B cell (primary cell): ENCODE measurements around the gene RPP14. TPM values are rescaled to one million over a fixed set of nuclear protein-coding genes. Genes with fewer than 3 reads are reported as not detected.

Experiments used
- ATAC-seq: fragments of 200-7000 bp; cut with Tn5 transposase; one replicate; pipeline ENCODE4 v1.10.0; 2021; ENCODE audit warnings: low read depth, mild to moderate bottlenecking, moderate number of reproducible peaks, moderate library complexity
- CTCF ChIA-PET: fragments of 350-600 bp; sonication (Branson Sonifier 250); formaldehyde crosslinking; loops from one replicate; lab custom pipeline; 2021; ENCODE audit warnings: antibody characterized with exemption, inconsistent platforms; lab: Charles Lee
- POLR2A ChIA-PET: fragments of 350-600 bp; sonication (Branson Sonifier 250); formaldehyde crosslinking; loops from one replicate; lab custom pipeline; 2021; ENCODE audit warnings: antibody characterized with exemption; lab: Charles Lee
- DNase-seq: peaks from one replicate; pipeline ENCODE4 v3.0.0; 2013
- H2AFZ ChIP-seq: 2 replicates; pipeline ENCODE4 v1.6.1; 2012; ENCODE audit warnings: mild to moderate bottlenecking, low read depth, low read length; ENCODE audit not compliant: insufficient read depth, poor library complexity, severe bottlenecking
- H3K27ac ChIP-seq, 2 donors: 1 replicate in 1 of 2; 2 replicates in 1 of 2; pipeline ENCODE4 v1.5.1; 2012 to 2013; ENCODE audit warnings: low read length in 2 of 2, mild to moderate bottlenecking in 2 of 2, moderate library complexity in 1 of 2
- H3K27me3 ChIP-seq, 4 experiments: fragments of 200-600 bp in 1 of 4; sonication (generic) in 1 of 4; replicated peaks in 1 of 4; 1 replicate in 2 of 4; 2 replicates in 2 of 4; pipeline versions ENCODE4 v1.6.1 to v1.7.0; 2013 to 2016; ENCODE audit warnings: low read length in 3 of 4, mild to moderate bottlenecking in 2 of 4, mixed read lengths in 1 of 4, moderate library complexity in 1 of 4; ENCODE audit not compliant: insufficient read depth in 4 of 4, control insufficient read depth in 3 of 4; ENCODE audit errors: control extremely low read depth in 1 of 4
- H3K36me3 ChIP-seq, 2 experiments: replicated peaks in 1 of 2; 1 replicate in 1 of 2; 2 replicates in 1 of 2; pipeline versions ENCODE4 v1.6.1 to v1.7.1; 2013; ENCODE audit warnings: low read length in 1 of 2; ENCODE audit not compliant: insufficient read depth in 2 of 2, control insufficient read depth in 1 of 2; ENCODE audit errors: control extremely low read depth in 1 of 2, extremely low read depth in 1 of 2
- H3K4me1 ChIP-seq, 2 donors: fragments of 200-600 bp in 1 of 2; sonication (generic) in 1 of 2; 1 replicate in 1 of 2; 2 replicates in 1 of 2; pipeline versions ENCODE4 v1.5.1 to v1.6.1; 2013 to 2017; ENCODE audit warnings: low read length in 2 of 2; ENCODE audit not compliant: control insufficient read depth in 2 of 2, insufficient read depth in 2 of 2
- H3K4me2 ChIP-seq: replicated peaks from 2 replicates; pipeline ENCODE3; 2012; ENCODE audit warnings: mild to moderate bottlenecking, low read depth, low read length; ENCODE audit not compliant: poor library complexity, severe bottlenecking
- H3K4me3 ChIP-seq, 5 experiments: fragments of 200-600 bp in 1 of 5; sonication (generic) in 1 of 5; 1 replicate in 3 of 5; 2 replicates in 2 of 5; pipeline versions ENCODE4 v1.5.1 to v1.7.0; 2011 to 2016; ENCODE audit warnings: low read length in 4 of 5, mild to moderate bottlenecking in 4 of 5, low read depth in 2 of 5, control low read depth in 1 of 5, moderate library complexity in 1 of 5; ENCODE audit not compliant: insufficient read depth in 1 of 5; ENCODE audit errors: control extremely low read depth in 1 of 5, extremely low read depth in 1 of 5
- H3K79me2 ChIP-seq: fragments of 200-600 bp; sonication (generic); one replicate; pipeline ENCODE4 v1.6.0; 2016; ENCODE audit warnings: low read length; ENCODE audit not compliant: control insufficient read depth, insufficient read depth
- H3K9ac ChIP-seq: fragments of 200-600 bp; sonication (generic); 2 replicates; pipeline ENCODE4 v1.6.1; 2017; ENCODE audit warnings: mild to moderate bottlenecking, low read length, moderate library complexity
- H3K9me3 ChIP-seq, 3 donors: one replicate each; pipeline versions ENCODE4 v1.6.1 to v1.7.1; 2013; ENCODE audit warnings: low read length in 2 of 3; ENCODE audit not compliant: control insufficient read depth in 2 of 3, insufficient read depth in 1 of 3; ENCODE audit errors: control extremely low read depth in 1 of 3
- H4K20me1 ChIP-seq: 2 replicates; pipeline ENCODE4 v1.6.0; 2012; ENCODE audit warnings: mild to moderate bottlenecking, low read length; ENCODE audit not compliant: insufficient read depth, control insufficient read depth, poor library complexity, severe bottlenecking
- H3K27ac Mint-ChIP-seq: one replicate; pipeline ENCODE4 v1.8.0; 2021; ENCODE audit warnings: mixed read lengths
- H3K27me3 Mint-ChIP-seq: one replicate; pipeline ENCODE4 v1.8.0; 2021; ENCODE audit warnings: mixed read lengths
- H3K4me1 Mint-ChIP-seq: one replicate; pipeline ENCODE4 v1.8.0; 2021; ENCODE audit warnings: mixed read lengths
- H3K4me3 Mint-ChIP-seq: one replicate; pipeline ENCODE4 v1.8.0; 2021; ENCODE audit warnings: mixed read lengths
- H3K9me3 Mint-ChIP-seq: one replicate; pipeline ENCODE4 v1.8.0; 2022; ENCODE audit warnings: mixed read lengths; ENCODE audit not compliant: insufficient read depth
- CTCF ChIP-seq: fragments of 200-600 bp; IDR thresholded peaks from one replicate; pipeline ENCODE4 v1.8.0; 2022; ENCODE audit warnings: antibody characterized with exemption, mild to moderate bottlenecking
- EZH2 ChIP-seq: IDR thresholded peaks from 2 replicates; pipeline ENCODE4 v1.6.1; 2012; ENCODE audit warnings: borderline replicate concordance, low read depth, mild to moderate bottlenecking, moderate library complexity, low read length; ENCODE audit not compliant: insufficient read depth, poor library complexity, severe bottlenecking
- WGBS: methylation state at CpG from one replicate; pipeline ENCODE4 v1.1.5; 2013; ENCODE audit warnings: missing lambda C conversion rate; ENCODE audit not compliant: insufficient coverage; 5-methylcytosine and 5-hydroxymethylcytosine counted together
- intact Hi-C: fragments of 100-400 bp; cut with micrococcal nuclease; formaldehyde crosslinking; loops from one replicate; pipeline ENCODE4 v1.10.0; 2022
- polyA plus RNA-seq: library from polyadenylated mRNA; depleted of rRNA; stranded (reverse); fragments of >200 nt; gene quantifications from 2 replicates; pipeline ENCODE4 v1.2.3, GENCODE V29; 2012
- total RNA-seq, 2 donors: library from RNA; stranded (reverse); fragments of 120-200 nt in 1 of 2; gene quantifications; 1 replicate in 1 of 2; 2 replicates in 1 of 2; pipeline versions ENCODE4 v1.2.3 to v1.2.4, GENCODE V29; 2013 to 2022

RPP14 gene
- total and polyA plus RNA-seq, 2 donors (not counting 1 experiment from before 2014, with no cell fraction given): 4.7 to 17.9 TPM

- Histone ChIP-seq H3K9ac (no peak overlapping the region), H3K4me3 (no peak overlapping the region), H3K79me2 (no peaks in the 10 kb centered on the region), H3K36me3 (peaks cover 0 to 1% of the 10 kb centered on the region in 2 experiments), H3K27me3 (no peaks in the 10 kb centered on the region), H2AFZ (no peak overlapping the region), H3K4me1 (no peaks in the 10 kb centered on the region), H3K4me2 (no peak overlapping the region), H3K27ac (no peak overlapping the region), H4K20me1 (no peaks in the 10 kb centered on the region), H3K9me3 (peaks cover 0 to 3% (median 0%) of the 10 kb centered on the region in 3 donors)
- no peak overlapping the region for H3K27ac Mint-ChIP-seq
- intact Hi-C loops: no loop called here
- no peaks in the 10 kb centered on the region for H3K9me3 Mint-ChIP-seq
- ChIA-PET POLR2A (no interaction called here), CTCF (interaction anchor here (0.6 to 13.5 kb wide), 3 partner anchors 13 to 110 kb away, joined by 3 to 334 read pairs (median 5); partner anchors contain the start of genes HTD2 and RPP14)
- no peaks in the 10 kb centered on the region for H3K27me3 Mint-ChIP-seq
- ATAC-seq: no peak
- no peak overlapping the region for H3K4me3 Mint-ChIP-seq
- no peaks in the 10 kb centered on the region for H3K4me1 Mint-ChIP-seq
- DNase-seq: no peak
- no peak for TF ChIP-seq EZH2
- TF ChIP-seq CTCF: no peak
- 93% methylated on average over 7 of the region's 9 CpGs for WGBS
These were observed 12.5 kb upstream of the RPP14 start for GRCh38 chr3:58293516-58293915.

- H3K9me3 ChIP-seq: peaks cover 0 to 8% (median 3%) of the 10 kb centered on the region in 3 donors
- POLR2A ChIA-PET: no interaction called here
- H3K4me1 ChIP-seq: no peaks in the 10 kb centered on the region
- TF ChIP-seq CTCF (no peak), EZH2 (no peak)
- H3K9ac ChIP-seq: no peak overlapping the region
- no peaks in the 10 kb centered on the region for H3K27me3 ChIP-seq
- no peaks in the 10 kb centered on the region for H3K79me2 ChIP-seq
- Mint-ChIP-seq H3K4me3 (no peak overlapping the region), H3K4me1 (no peaks in the 10 kb centered on the region), H3K27me3 (no peaks in the 10 kb centered on the region), H3K9me3 (no peaks in the 10 kb centered on the region), H3K27ac (no peak overlapping the region)
- no peak for DNase-seq
- no peaks in the 10 kb centered on the region for H3K36me3 ChIP-seq
- intact Hi-C loops: no loop called here
- WGBS: 87% methylated on average over 5 of the region's 5 CpGs
- no peak overlapping the region for H3K27ac ChIP-seq
- no peaks in the 10 kb centered on the region for H4K20me1 ChIP-seq
- no peak overlapping the region for H2AFZ ChIP-seq
- CTCF ChIA-PET: interaction anchor here (0.8 to 13.5 kb wide), 5 partner anchors 10 to 112 kb away, joined by 3 to 334 read pairs (median 4); partner anchors contain the start of genes HTD2 and RPP14
- ATAC-seq: no peak
- no peak overlapping the region for H3K4me2 ChIP-seq
- H3K4me3 ChIP-seq: no peak overlapping the region
These were observed 9.8 kb upstream of the RPP14 start for GRCh38 chr3:58296269-58296668.
